IMR-90 (cell line): ENCODE data around the gene ATP23. TPM values are rescaled to one million over a fixed set of nuclear protein-coding genes. Genes with fewer than 3 reads are reported as not detected.

Experiments
- ATAC-seq: fragments of 200-7000 bp; cut with Tn5 transposase; 2 replicates; pipeline ENCODE4 v1.9.1; 2020; ENCODE audit warnings: low read depth, mild to moderate bottlenecking, moderate library complexity
- BruUV-seq: library from RNA; stranded (reverse); fragments of 400-500 nt; replicated peaks from 2 replicates; lab custom pipeline; 2021; lab: Mats Ljungman, UMichigan
- CTCF ChIA-PET: fragments of 300-600 bp; formaldehyde crosslinking; extraction: SDS; loops from one replicate; lab custom pipeline; 2021; ENCODE audit warnings: antibody characterized with exemption; lab: Yijun Ruan, JAX
- POLR2A ChIA-PET: fragments of 300-600 bp; sonication (Branson Sonifier 250); formaldehyde crosslinking; loops from one replicate; lab custom pipeline; 2022; ENCODE audit warnings: antibody characterized with exemption; ENCODE audit not compliant: unreplicated experiment; lab: Charles Lee
- DNase-seq: peaks from one replicate; pipeline ENCODE4 v3.0.0; 2013
- H2AFZ ChIP-seq: replicated peaks from 2 replicates; pipeline ENCODE3; 2013; ENCODE audit warnings: low read length, mild to moderate bottlenecking; ENCODE audit not compliant: poor library complexity
- H2AK5ac ChIP-seq: 2 replicates; pipeline ENCODE4 v1.6.1; 2013; ENCODE audit warnings: low read depth, low read length, inconsistent platforms
- H2AK9ac ChIP-seq: replicated peaks from 2 replicates; pipeline ENCODE3; 2013; ENCODE audit warnings: mild to moderate bottlenecking, low read depth, low read length, moderate library complexity; ENCODE audit not compliant: poor library complexity
- H2BK120ac ChIP-seq: 2 replicates; pipeline ENCODE4 v1.6.1; 2013; ENCODE audit warnings: low read depth, low read length, inconsistent platforms
- H2BK15ac ChIP-seq: 3 replicates; pipeline ENCODE4 v1.6.1; 2013; ENCODE audit warnings: low read depth, low read length, inconsistent platforms
- H2BK20ac ChIP-seq: 2 replicates; pipeline ENCODE4 v1.6.1; 2013; ENCODE audit warnings: low read depth, mild to moderate bottlenecking, inconsistent platforms, low read length, moderate library complexity
- H2BK5ac ChIP-seq: 2 replicates; pipeline ENCODE4 v1.6.1; 2013; ENCODE audit warnings: mild to moderate bottlenecking, low read depth, low read length, inconsistent platforms; ENCODE audit not compliant: poor library complexity, severe bottlenecking
- H3K14ac ChIP-seq: replicated peaks from 2 replicates; pipeline ENCODE4 v1.6.1; 2013; ENCODE audit warnings: low read depth, low read length, inconsistent platforms
- H3K18ac ChIP-seq: 2 replicates; pipeline ENCODE4 v1.6.1; 2013; ENCODE audit warnings: low read depth, low read length, control low read depth
- H3K23ac ChIP-seq: 2 replicates; pipeline ENCODE4 v1.6.1; 2013; ENCODE audit warnings: low read depth, low read length, inconsistent platforms
- H3K27ac ChIP-seq: 2 replicates; pipeline ENCODE4 v1.5.1; 2013; ENCODE audit warnings: mild to moderate bottlenecking, control low read depth, low read length; ENCODE audit not compliant: insufficient read depth
- H3K27me3 ChIP-seq: 2 replicates; pipeline ENCODE4 v1.6.1; 2013; ENCODE audit warnings: low read length; ENCODE audit not compliant: control insufficient read depth, insufficient read depth
- H3K36me3 ChIP-seq: 2 replicates; pipeline ENCODE4 v1.6.1; 2013; ENCODE audit warnings: low read length, mixed read lengths; ENCODE audit not compliant: control insufficient read depth, insufficient read depth
- H3K4ac ChIP-seq: 2 replicates; pipeline ENCODE4 v1.6.1; 2013; ENCODE audit warnings: low read depth, low read length, inconsistent platforms
- H3K4me1 ChIP-seq: 2 replicates; pipeline ENCODE4 v1.6.1; 2013; ENCODE audit warnings: low read length, mixed read lengths; ENCODE audit not compliant: control insufficient read depth, insufficient read depth
- H3K4me2 ChIP-seq: 2 replicates; pipeline ENCODE4 v1.6.1; 2013; ENCODE audit warnings: low read depth, mild to moderate bottlenecking, control low read depth, low read length, moderate library complexity
- H3K4me3 ChIP-seq: 2 replicates; pipeline ENCODE4 v1.5.1; 2013; ENCODE audit warnings: low read depth, mild to moderate bottlenecking, control low read depth, low read length, moderate library complexity; ENCODE audit not compliant: insufficient read depth
- H3K56ac ChIP-seq: 2 replicates; pipeline ENCODE4 v1.6.1; 2013; ENCODE audit warnings: low read length, inconsistent platforms; ENCODE audit not compliant: insufficient read depth; ENCODE audit errors: extremely low read depth
- H3K79me1 ChIP-seq, 2 experiments: 2 replicates each; pipeline ENCODE4 v1.6.1; 2013; ENCODE audit warnings: low read length in 2 of 2, inconsistent platforms in 1 of 2, low read depth in 1 of 2
- H3K9ac ChIP-seq: 2 replicates; pipeline ENCODE4 v1.6.1; 2013; ENCODE audit warnings: low read depth, low read length, control low read depth
- H3K9me1 ChIP-seq: 2 replicates; pipeline ENCODE4 v1.6.1; 2013; ENCODE audit warnings: low read length, inconsistent platforms; ENCODE audit not compliant: insufficient read depth
- H3K9me3 ChIP-seq: 2 replicates; pipeline ENCODE4 v1.6.1; 2013; ENCODE audit warnings: low read length; ENCODE audit not compliant: control insufficient read depth, insufficient read depth
- H4K20me1 ChIP-seq: 2 replicates; pipeline ENCODE4 v1.6.1; 2013; ENCODE audit warnings: low read length, inconsistent platforms; ENCODE audit not compliant: insufficient read depth
- H4K5ac ChIP-seq: 2 replicates; pipeline ENCODE4 v1.6.1; 2013; ENCODE audit warnings: mild to moderate bottlenecking, low read depth, low read length, control low read depth
- H4K8ac ChIP-seq, 2 experiments: 2 replicates each; pipeline ENCODE4 v1.6.1; 2013; ENCODE audit warnings: low read depth in 2 of 2, low read length in 2 of 2, control low read depth in 1 of 2, inconsistent platforms in 1 of 2
- H4K91ac ChIP-seq: 2 replicates; pipeline ENCODE4 v1.6.1; 2013; ENCODE audit warnings: low read depth, low read length, inconsistent platforms; ENCODE audit not compliant: insufficient read depth
- MAZ ChIP-seq: IDR thresholded peaks from 2 replicates; pipeline ENCODE4 v1.6.1; 2012; ENCODE audit warnings: low read depth, mild to moderate bottlenecking, low read length, improper control_type of control experiment, moderate library complexity, borderline replicate concordance
- NFE2L2 ChIP-seq: fragments of 150-350 bp; IDR thresholded peaks from 2 replicates; pipeline ENCODE4 v1.6.1; 2016; ENCODE audit warnings: low read depth, mild to moderate bottlenecking, low read length
- RAD21 ChIP-seq: IDR thresholded peaks from 2 replicates; pipeline ENCODE4 v1.6.1; 2012; ENCODE audit warnings: low read length, improper control_type of control experiment
- WGBS, 2 experiments: methylation state at CpG; one replicate each; pipeline versions ENCODE4 v1.1.5 to v1.1.7; 2013; ENCODE audit warnings: missing lambda C conversion rate in 2 of 2; ENCODE audit not compliant: insufficient read length in 1 of 2; ENCODE audit errors: extremely low coverage in 2 of 2; 5-methylcytosine and 5-hydroxymethylcytosine counted together
- dilution Hi-C: fragments of 300-500 bp; cut with HindIII; formaldehyde crosslinking; loops from one replicate; pipeline ENCODE4 v1.14.3; 2018; ENCODE audit warnings: low sequenced_read_pairs; ENCODE audit not compliant: unreplicated experiment
- in situ Hi-C: fragments of 300-500 bp; cut with MboI; formaldehyde crosslinking; loops from 3 replicates; pipeline ENCODE4 v1.14.3; 2019; ENCODE audit warnings: low sequenced_read_pairs, inconsistent platforms, mixed read lengths
- intact Hi-C: fragments of 100-400 bp; cut with micrococcal nuclease; formaldehyde crosslinking; loops from 2 replicates; pipeline ENCODE4 v1.10.0; 2022
- polyA plus RNA-seq, 3 experiments: library from polyadenylated mRNA; depleted of rRNA; stranded (reverse); fragments of >200 nt; gene quantifications; 2 replicates each; pipeline ENCODE4 v1.2.3, GENCODE V29; 2012; ENCODE audit warnings: low replicate concordance in 1 of 3
- total RNA-seq: library from RNA; depleted of rRNA; stranded (reverse); fragments of >200 nt; gene quantifications from 2 replicates; pipeline ENCODE4 v1.2.3, GENCODE V29; 2012
- TF ChIP-seq, protein P1 (sequence below): fragments of 150-350 bp; IDR thresholded peaks from 2 replicates; pipeline ENCODE4 v1.6.1; 2017; ENCODE audit warnings: mild to moderate bottlenecking, antibody characterized with exemption, low read length, low read depth
- TF ChIP-seq, protein P2 (sequence below): conservative IDR thresholded peaks from 2 replicates; pipeline ENCODE4 v1.5.1; 2012; ENCODE audit warnings: mild to moderate bottlenecking, low read depth, low read length, improper control_type of control experiment

ATP23 gene
- total and polyA plus RNA-seq, 2 of the 4 experiments (the other 2 are of a cell fraction): 6.4 to 7.2 TPM

DNA sequence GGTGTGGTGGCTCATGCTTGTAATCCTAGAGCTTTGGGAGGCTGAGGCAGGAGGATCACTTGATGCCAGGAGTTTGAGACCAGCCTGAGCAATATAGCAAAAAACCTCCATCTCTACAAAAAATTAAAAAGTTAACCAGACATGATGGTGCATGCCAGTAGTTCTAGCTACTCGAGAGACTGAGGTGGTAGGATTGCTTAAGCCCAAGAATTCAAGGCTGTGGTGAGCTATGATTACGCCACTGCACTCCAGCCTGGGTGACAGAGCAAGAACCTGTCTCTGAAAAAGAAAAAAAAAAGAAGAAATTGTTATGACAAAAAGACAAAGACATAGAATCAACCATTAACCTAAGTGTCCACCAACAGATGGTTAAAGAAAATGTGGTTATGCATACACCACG lies 2.1 kb upstream of the ATP23 start:
- Histone ChIP-seq H3K18ac (no peak overlapping the region), H3K4me3 (no peak overlapping the region), H3K4me1 (peaks cover 3% of the 10 kb centered on the region; the same call in 1 of the 2 replicates), H2BK20ac (no peak overlapping the region), H3K27ac (no peak overlapping the region), H2AFZ (no peak overlapping the region), H3K4ac (no peak overlapping the region), H3K9ac (no peak overlapping the region), H2BK5ac (no peak overlapping the region), H3K36me3 (no peaks in the 10 kb centered on the region), H4K5ac (no peak overlapping the region), H2AK9ac (no peak overlapping the region), H4K8ac (no peak overlapping the region), H4K20me1 (no peaks in the 10 kb centered on the region), H2AK5ac (no peak overlapping the region), H3K14ac (no peak overlapping the region), H3K9me3 (no peaks in the 10 kb centered on the region), H2BK15ac (no peak overlapping the region), H3K23ac (no peak overlapping the region), H4K91ac (no peak overlapping the region), H3K9me1 (0 out of 2 replicates have a peak, but pooled peaks cover 2% of the 10 kb centered on the region), H3K27me3 (no peaks in the 10 kb centered on the region), H2BK120ac (no peak overlapping the region), H3K4me2 (no peak overlapping the region), H3K79me1 (peaks cover 13 to 19% of the 10 kb centered on the region in 2 experiments; a peak in 2 of 4 replicates), H3K56ac (no peak overlapping the region)
- TF ChIP-seq RAD21 (no peak), MAZ (no peak), NFE2L2 (no peak)
- TF ChIP-seq, protein P1, sequence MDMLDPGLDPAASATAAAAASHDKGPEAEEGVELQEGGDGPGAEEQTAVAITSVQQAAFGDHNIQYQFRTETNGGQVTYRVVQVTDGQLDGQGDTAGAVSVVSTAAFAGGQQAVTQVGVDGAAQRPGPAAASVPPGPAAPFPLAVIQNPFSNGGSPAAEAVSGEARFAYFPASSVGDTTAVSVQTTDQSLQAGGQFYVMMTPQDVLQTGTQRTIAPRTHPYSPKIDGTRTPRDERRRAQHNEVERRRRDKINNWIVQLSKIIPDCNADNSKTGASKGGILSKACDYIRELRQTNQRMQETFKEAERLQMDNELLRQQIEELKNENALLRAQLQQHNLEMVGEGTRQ: no peak
- TF ChIP-seq, protein P2, sequence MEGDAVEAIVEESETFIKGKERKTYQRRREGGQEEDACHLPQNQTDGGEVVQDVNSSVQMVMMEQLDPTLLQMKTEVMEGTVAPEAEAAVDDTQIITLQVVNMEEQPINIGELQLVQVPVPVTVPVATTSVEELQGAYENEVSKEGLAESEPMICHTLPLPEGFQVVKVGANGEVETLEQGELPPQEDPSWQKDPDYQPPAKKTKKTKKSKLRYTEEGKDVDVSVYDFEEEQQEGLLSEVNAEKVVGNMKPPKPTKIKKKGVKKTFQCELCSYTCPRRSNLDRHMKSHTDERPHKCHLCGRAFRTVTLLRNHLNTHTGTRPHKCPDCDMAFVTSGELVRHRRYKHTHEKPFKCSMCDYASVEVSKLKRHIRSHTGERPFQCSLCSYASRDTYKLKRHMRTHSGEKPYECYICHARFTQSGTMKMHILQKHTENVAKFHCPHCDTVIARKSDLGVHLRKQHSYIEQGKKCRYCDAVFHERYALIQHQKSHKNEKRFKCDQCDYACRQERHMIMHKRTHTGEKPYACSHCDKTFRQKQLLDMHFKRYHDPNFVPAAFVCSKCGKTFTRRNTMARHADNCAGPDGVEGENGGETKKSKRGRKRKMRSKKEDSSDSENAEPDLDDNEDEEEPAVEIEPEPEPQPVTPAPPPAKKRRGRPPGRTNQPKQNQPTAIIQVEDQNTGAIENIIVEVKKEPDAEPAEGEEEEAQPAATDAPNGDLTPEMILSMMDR: no peak
- WGBS, 2 experiments: no CpG with 5 or more reads among the region's 3 CpGs
- BruUV-seq: no TSS peak
- POLR2A ChIA-PET: no interaction called here
- in situ Hi-C loops: no loop called here
- CTCF ChIA-PET: no interaction called here
- DNase-seq (no peak), ATAC-seq (no peak)
- intact Hi-C loops: no loop called here
- dilution Hi-C loops: no loop called here
